Tibial artery (tissue), 4 donors: ENCODE data around the gene HES7.
"Not testable (repeated sequence)": the region's sequence is repeated elsewhere in the genome, so short reads cannot be mapped to it uniquely, and the experiment has no call there.

ENCODE experiments used
- DNase-seq, 2 donors: peaks; one replicate each; pipeline ENCODE4 v3.0.0-alpha.2; 2019
- H3K27ac ChIP-seq, 2 donors: fragments of 200-600 bp; sonication (generic) in 1 of 2; 1 replicate in 1 of 2; 2 replicates in 1 of 2; pipeline ENCODE4 v1.5.1; 2018 to 2019; ENCODE audit warnings: mild to moderate bottlenecking in 1 of 2
- H3K27me3 ChIP-seq, 2 donors: fragments of 200-600 bp; sonication (generic) in 1 of 2; one replicate each; pipeline versions ENCODE4 v1.5.1 to v1.6.0; 2016 to 2019
- H3K36me3 ChIP-seq, 3 donors: fragments of 200-600 bp; sonication (generic) in 2 of 3; one replicate each; pipeline ENCODE4 v1.5.1; 2016 to 2019; ENCODE audit warnings: mild to moderate bottlenecking in 2 of 3
- H3K4me1 ChIP-seq, 4 donors: fragments of 200-600 bp; sonication (generic) in 2 of 4; 1 replicate in 3 of 4; 2 replicates in 1 of 4; pipeline ENCODE4 v1.5.1; 2016 to 2019
- H3K4me3 ChIP-seq, 2 donors: fragments of 200-600 bp; sonication (generic) in 1 of 2; 1 replicate in 1 of 2; 2 replicates in 1 of 2; pipeline ENCODE4 v1.5.1; 2018 to 2019; ENCODE audit warnings: mild to moderate bottlenecking in 2 of 2
- H3K9me3 ChIP-seq, 3 donors: fragments of 200-600 bp; sonication (generic) in 1 of 3; one replicate each; pipeline ENCODE4 v1.5.1; 2016 to 2019
- CTCF ChIP-seq, 2 experiments: fragments of 200-600 bp in 1 of 2; fragments of 450-650 bp in 1 of 2; IDR thresholded peaks; one replicate each; pipeline ENCODE4 v1.5.1; 2017 to 2019; ENCODE audit warnings: antibody characterized with exemption in 2 of 2, mild to moderate bottlenecking in 1 of 2, moderate library complexity in 1 of 2
- intact Hi-C: fragments of 100-400 bp; cut with DNase I; formaldehyde crosslinking; loops from one replicate; pipeline ENCODE4 v1.15.0; 2023; ENCODE audit warnings: low total_unique reads

The HES7 gene

GRCh38 chr17:8123695-8124349, at the start of gene HES7:
Gene HES7, minus strand, starts transcription at chr17:8124106. Its CDS starts 22 bp downstream, at chr17:8124084.
- TF ChIP-seq CTCF (IDR thresholded peaks at IDR 0.05): no peak
- Histone ChIP-seq H3K36me3 (no peaks in the 10 kb centered on the region), H3K4me1 (peaks cover 0 to 75% (median 63%) of the 10 kb centered on the region in 4 donors), H3K4me3 (peak within 1 kb of the TSS; percentile 51 to 70), H3K27ac (peak within 1 kb of the TSS; percentile 23 to 40), H3K27me3 (peaks cover 0 to 4% of the 10 kb centered on the region in 2 donors), H3K9me3 (no peaks in the 10 kb centered on the region)
- no peak for DNase-seq
- intact Hi-C loops: loop anchor here (5.0 kb wide), 1 partner anchor 38 kb away; the partner anchor contains the start of gene VAMP2

- intact Hi-C loops: no loop called here
- Histone ChIP-seq H3K9me3 (no peaks in the 10 kb centered on the region), H3K27ac (peak overlapping the region; percentile 89 to 94), H3K36me3 (no peaks in the 10 kb centered on the region), H3K27me3 (no peaks in the 10 kb centered on the region), H3K4me3 (peak overlapping the region; percentile 42 to 54), H3K4me1 (peaks cover 0 to 36% (median 23%) of the 10 kb centered on the region in 4 donors)
- DNase-seq: peak; percentile 85 to 87
- peak in 1 of 2 experiments; percentile 7 for TF ChIP-seq CTCF (IDR thresholded peaks at IDR 0.05)
Observed at GRCh38 chr17:8173056-8173870, 49.4 kb upstream of the HES7 start.

GRCh38 chr17:8170186-8170585, 46.3 kb upstream of the HES7 start:
- intact Hi-C loops: not testable (repeated sequence)

GRCh38 chr17:8167526-8167925, 43.6 kb upstream of the HES7 start:
- TF ChIP-seq CTCF (IDR thresholded peaks at IDR 0.05): no peak
- intact Hi-C loops: no loop called here

More at GRCh38 chr17:8170186-8170585, 46.3 kb upstream of the HES7 start:
- H3K27ac ChIP-seq, H3K27me3 ChIP-seq, H3K4me3 ChIP-seq, H3K36me3 ChIP-seq, H3K9me3 ChIP-seq, DNase-seq: not testable (repeated sequence)
- H3K4me1 ChIP-seq: peaks cover 0 to 16% (median 8%) of the 10 kb centered on the region in 4 donors

GRCh38 chr17:8166731-8167130, 42.8 kb upstream of the HES7 start:
- Histone ChIP-seq H3K27ac (no peak overlapping the region), H3K4me3 (no peak overlapping the region), H3K4me1 (peaks cover 0 to 22% (median 20%) of the 10 kb centered on the region in 4 donors), H3K36me3 (no peaks in the 10 kb centered on the region), H3K9me3 (no peaks in the 10 kb centered on the region), H3K27me3 (no peaks in the 10 kb centered on the region)
- DNase-seq: no peak
- no peak for TF ChIP-seq CTCF (IDR thresholded peaks at IDR 0.05)
- intact Hi-C loops: no loop called here

More at GRCh38 chr17:8167526-8167925, 43.6 kb upstream of the HES7 start:
- Histone ChIP-seq H3K27ac (no peak overlapping the region), H3K36me3 (no peaks in the 10 kb centered on the region), H3K9me3 (no peaks in the 10 kb centered on the region), H3K27me3 (no peaks in the 10 kb centered on the region), H3K4me1 (peaks cover 0 to 18% (median 17%) of the 10 kb centered on the region in 4 donors), H3K4me3 (no peak overlapping the region)
- no peak for DNase-seq

- no peaks in the 10 kb centered on the region for H3K27me3 ChIP-seq
- no peaks in the 10 kb centered on the region for H3K9me3 ChIP-seq
- peaks cover 0 to 15% (median 13%) of the 10 kb centered on the region in 3 donors for H3K36me3 ChIP-seq
- DNase-seq: no peak
- intact Hi-C loops: loop anchor here (5.0 kb wide), 1 partner anchor 42 kb away; the partner anchor contains the start of gene HES7
- peak overlapping the region; percentile 99 to 100 for H3K27ac ChIP-seq
- no peak for TF ChIP-seq CTCF (IDR thresholded peaks at IDR 0.05)
- peaks cover 0 to 40% (median 34%) of the 10 kb centered on the region in 4 donors for H3K4me1 ChIP-seq
- no peak overlapping the region for H3K4me3 ChIP-seq
Observed at GRCh38 chr17:8164815-8165131, 40.9 kb upstream of the HES7 start.
